Umbilical cord (tissue), 2 donors: Measurements from ENCODE around the gene AKTIP. TPM values are rescaled to one million over a fixed set of nuclear protein-coding genes. Genes with fewer than 3 reads are reported as not detected.
A peak's percentile ranks its signal among the peaks of the same experiment; 100 is the strongest.
"Not testable (repeated sequence)": the region's sequence is repeated elsewhere in the genome, so short reads cannot be mapped to it uniquely, and the experiment has no call there.

Experiments
- DNase-seq: peaks from one replicate; pipeline ENCODE4 v3.0.0-alpha.2; 2015; ENCODE audit warnings: low spot score
- total RNA-seq: library from RNA; depleted of rRNA; stranded (reverse); fragments of >200 nt; gene quantifications from one replicate; pipeline ENCODE4 v1.2.3, GENCODE V29; 2014; ENCODE audit warnings: low replicate concordance; ENCODE audit not compliant: insufficient read depth

AKTIP gene
- 41.2 TPM for total RNA-seq

DNA sequence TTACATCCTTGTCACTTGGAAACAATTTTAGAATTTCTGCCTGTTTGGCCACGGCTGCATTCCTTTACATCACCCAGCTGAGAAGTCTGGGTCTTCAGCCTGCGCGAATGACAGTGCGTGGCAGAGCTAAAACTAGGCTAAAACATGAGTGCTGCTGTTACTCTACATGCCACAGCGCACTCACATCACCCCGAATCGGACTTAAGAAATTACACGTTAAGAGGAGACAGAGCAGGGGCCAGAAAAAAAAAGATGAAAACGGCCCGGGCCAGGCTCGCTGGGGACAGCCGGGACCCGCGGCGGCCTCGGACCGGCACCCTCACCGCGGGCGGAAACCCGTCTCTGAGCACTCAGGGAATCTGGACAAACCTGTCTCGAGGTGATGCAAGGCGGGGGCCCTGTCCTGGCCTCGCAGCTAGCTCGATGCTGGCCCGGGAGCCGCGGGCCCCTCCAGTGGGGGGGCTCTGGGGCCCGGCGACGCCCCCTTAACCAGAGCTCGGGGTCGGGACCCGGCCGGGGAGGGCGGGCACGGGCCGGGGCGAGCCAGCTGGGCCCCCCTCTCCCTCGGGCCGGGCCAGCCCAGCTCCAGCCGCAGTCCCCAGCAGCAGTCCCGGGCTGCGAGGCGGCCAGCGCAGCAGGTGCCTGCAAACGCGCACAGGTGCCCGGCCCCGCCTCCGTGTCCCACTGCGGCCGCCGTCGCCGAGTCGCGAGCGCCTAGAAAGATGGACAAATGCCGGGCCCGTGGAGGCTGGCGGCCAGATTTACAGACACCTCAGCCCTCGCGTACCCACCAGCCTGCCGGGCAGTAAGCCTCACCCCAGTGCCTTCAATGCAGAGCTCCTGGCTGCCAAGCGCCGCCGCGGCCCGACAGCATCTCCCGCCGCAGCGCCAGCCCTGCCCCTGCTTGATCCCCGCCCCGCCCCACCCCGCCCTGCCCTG lies at the start of gene AKTIP:
AKTIP (minus strand) TSS at position 879 of the 939 bp plus-strand sequence. CDS start 2,950 bp downstream, outside the sequence.
- DNase-seq, result peak; percentile 56

- peak; percentile 93 for DNase-seq
Observed at GRCh38 chr16:53549970-53550690, 47.1 kb upstream of the AKTIP start.

GRCh38 chr16:53546988-53547391 lies 44.0 kb upstream of the AKTIP start:
- peak; percentile 38 for DNase-seq

- DNase-seq, result no peak
Observed at GRCh38 chr16:53545433-53545832, 42.4 kb upstream of the AKTIP start.

- DNase-seq, result no peak
Observed at GRCh38 chr16:53542283-53542682, 39.3 kb upstream of the AKTIP start.

GRCh38 chr16:53541326-53541725 lies 38.3 kb upstream of the AKTIP start:
- no peak for DNase-seq

- DNase-seq, result not testable (repeated sequence)
Observed at GRCh38 chr16:53539759-53540718, 37.0 kb upstream of the AKTIP start.

DNA sequence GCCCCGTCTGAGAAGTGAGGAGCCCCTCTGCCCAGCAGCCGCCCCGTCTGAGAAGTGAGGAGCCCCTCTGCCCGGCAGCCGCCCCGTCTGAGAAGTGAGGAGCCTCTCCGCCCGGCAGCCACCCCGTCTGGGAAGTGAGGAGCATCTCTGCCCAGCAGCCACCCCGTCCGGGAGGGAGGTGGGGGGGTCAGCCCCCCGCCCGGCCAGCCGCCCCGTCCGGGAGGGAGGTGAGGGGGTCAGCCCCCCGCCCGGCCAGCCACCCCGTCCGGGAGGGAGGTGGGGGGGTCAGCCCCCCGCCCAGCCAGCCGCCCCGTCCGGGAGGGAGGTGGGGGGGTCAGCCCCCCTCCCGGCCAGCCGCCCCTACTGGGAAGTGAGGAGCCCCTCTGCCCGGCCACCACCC lies 36.3 kb upstream of the AKTIP start:
- not testable (repeated sequence) for DNase-seq

DNA sequence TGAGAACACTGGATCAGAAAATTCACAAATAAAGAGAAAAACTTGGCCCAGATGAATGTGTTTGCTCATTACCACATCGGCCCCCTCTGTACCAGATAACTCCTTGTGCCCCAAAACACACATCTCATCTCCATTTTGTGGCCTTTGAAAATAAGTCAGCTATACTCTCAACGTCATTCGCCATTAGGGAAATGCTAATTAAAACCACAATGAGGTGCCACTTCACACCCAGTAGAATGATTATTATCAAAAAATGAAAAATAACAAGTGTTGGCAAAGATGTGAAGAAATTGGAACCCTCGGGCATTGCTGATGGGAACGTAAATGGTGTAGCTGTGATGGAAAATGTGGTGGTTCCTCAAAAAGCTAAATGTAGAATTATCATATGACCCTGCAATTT lies 34.6 kb upstream of the AKTIP start:
- no peak for DNase-seq

DNA sequence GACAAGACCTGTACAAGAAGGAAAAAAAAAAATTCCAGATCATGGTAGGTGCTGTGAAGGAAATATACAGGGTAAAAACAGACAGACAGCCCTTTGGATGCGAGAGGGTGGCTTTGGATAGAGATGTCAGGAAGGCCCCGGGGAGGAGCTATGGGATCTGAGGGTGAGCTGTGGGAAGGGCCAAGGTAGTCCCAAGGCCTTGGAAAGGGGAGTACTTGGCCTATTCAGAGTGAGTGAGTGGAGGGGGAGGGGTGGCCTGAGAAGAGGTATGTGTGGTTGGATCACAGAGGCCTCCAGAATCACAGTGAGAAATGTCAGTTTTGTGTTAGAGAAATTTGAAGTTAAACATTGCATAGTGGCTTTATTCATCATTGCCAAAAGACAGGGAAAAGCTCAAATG lies 31.2 kb upstream of the AKTIP start:
- no peak for DNase-seq

- DNase-seq, result no peak
Observed at GRCh38 chr16:53530741-53531140, 27.7 kb upstream of the AKTIP start.

- DNase-seq, result no peak
Observed at GRCh38 chr16:53530046-53530445, 27.0 kb upstream of the AKTIP start.

DNA sequence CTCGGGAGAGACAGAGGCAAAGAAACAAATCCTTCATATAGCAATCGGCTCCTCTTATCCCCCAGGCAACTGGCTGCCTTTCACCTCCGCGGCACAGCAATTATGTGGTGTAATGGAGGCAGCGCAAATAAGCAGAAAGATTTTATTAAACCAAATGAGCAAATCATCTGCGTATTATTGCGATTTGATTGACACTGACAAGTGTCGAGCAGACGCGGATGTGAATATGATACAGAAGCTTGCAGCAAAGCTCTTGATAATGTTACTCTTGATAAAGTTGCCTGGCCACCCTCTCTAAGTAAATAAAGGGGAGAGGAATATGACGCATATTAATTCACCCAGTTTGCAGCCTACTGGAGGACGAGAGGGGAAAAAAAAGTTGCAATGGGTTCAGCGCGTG lies 26.5 kb upstream of the AKTIP start:
- no peak for DNase-seq

- no peak for DNase-seq
Observed at GRCh38 chr16:53528797-53529196, 25.8 kb upstream of the AKTIP start.

- DNase-seq, result no peak
Observed at GRCh38 chr16:53523971-53524548, 21.1 kb upstream of the AKTIP start.

DNA sequence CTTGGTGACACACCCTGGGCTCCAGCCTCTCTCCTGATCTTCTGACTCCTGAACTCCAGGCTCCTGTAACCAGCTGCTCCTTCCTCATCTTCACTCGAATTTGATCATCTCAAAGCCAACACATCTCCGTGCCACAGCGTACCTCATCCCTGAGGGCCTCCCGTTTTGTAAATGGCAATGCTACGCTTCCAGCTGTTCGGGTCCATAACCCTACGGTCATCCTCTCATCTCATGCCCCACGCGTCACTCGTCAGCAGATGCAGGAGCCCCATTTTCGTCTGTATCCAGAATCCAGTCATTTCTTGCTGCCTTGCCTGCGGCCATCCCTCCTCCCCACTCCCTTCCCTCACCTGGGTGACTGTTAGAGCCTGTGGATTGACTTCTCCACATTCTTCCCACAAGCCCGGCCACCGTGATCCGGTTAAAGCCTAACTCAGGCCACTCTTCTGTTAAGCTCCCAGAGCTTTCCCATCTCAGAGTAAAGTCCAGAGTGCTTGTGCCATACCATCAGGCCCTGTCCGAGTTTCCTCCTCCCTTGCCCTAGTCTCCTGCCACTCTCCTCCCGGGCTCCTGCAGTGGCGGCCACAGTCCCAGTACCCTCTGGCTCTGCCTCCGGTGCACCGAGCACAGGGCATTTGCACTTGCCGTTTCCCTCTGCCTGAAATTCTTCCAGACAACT lies 20.3 kb upstream of the AKTIP start:
- no peak for DNase-seq

DNA sequence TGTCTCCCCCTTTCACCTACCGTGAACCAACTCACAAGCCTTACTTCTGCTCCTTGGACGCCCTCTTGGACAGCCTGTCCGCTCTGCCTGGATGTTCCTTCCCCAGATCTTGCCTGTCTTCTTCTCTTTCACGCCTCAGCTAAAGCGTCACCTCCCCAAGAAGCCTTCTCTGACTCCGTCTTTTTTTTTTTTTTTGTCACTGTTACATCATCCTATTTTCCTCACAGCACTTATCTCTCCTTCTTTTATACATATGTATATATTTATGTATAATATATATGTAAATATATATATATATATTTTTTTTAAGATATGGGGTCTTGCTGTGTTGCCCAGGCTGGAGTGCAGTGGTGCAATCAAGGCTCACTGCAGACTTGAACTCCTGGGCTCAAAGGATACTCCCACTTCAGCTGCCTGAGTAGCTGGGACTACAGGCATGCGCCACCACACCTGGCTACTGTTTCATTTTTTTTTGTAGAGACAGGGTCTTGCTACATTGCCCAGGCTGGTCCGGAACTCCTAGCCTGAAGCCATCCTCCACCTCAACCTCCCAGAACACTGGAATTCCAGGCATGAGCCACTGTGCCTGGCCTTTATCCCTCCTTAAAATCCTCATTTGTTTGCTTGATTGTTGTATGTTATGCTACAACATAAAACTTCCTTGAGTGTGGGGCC lies 16.5 kb upstream of the AKTIP start:
- DNase-seq, result no peak

- DNase-seq, result peak; percentile 73
Observed at GRCh38 chr16:53518550-53519416, 15.8 kb upstream of the AKTIP start.

GRCh38 chr16:53517851-53518250 lies 14.8 kb upstream of the AKTIP start:
- no peak for DNase-seq
